GM23338 (cell line): ENCODE results near the gene SURF4. TPM values are rescaled to one million over a fixed set of nuclear protein-coding genes. Genes with fewer than 3 reads are reported as not detected.

Source experiments
- ATAC-seq: fragments of 200-7000 bp; cut with Tn5 transposase; 3 replicates; pipeline ENCODE4 v1.9.1; 2020
- DNase-seq: peaks from one replicate; pipeline ENCODE4 v3.0.0-alpha.2; 2015; ENCODE audit warnings: low spot score
- H2AFZ ChIP-seq: fragments of 200-600 bp; sonication (generic); 2 replicates; pipeline ENCODE4 v1.8.0; 2016; ENCODE audit warnings: antibody characterized with exemption, mild to moderate bottlenecking, moderate library complexity
- H3F3A ChIP-seq: fragments of 200-600 bp; sonication (generic); replicated peaks from 2 replicates; pipeline ENCODE4 v1.8.0; 2017; ENCODE audit warnings: antibody characterized with exemption, mixed run types, low read depth
- H3K27ac ChIP-seq: fragments of 200-600 bp; sonication (generic); 2 replicates; pipeline ENCODE4 v1.6.1; 2016; ENCODE audit warnings: low read depth
- H3K27me3 ChIP-seq: fragments of 200-600 bp; sonication (generic); 2 replicates; pipeline ENCODE4 v1.8.0; 2016; ENCODE audit warnings: mild to moderate bottlenecking, mixed run types, moderate library complexity; ENCODE audit not compliant: insufficient read depth
- H3K36me3 ChIP-seq: fragments of 200-600 bp; sonication (generic); 2 replicates; pipeline ENCODE4 v1.8.0; 2016; ENCODE audit warnings: mild to moderate bottlenecking; ENCODE audit not compliant: insufficient read depth
- H3K4me1 ChIP-seq: fragments of 200-600 bp; sonication (generic); 2 replicates; pipeline ENCODE4 v1.8.0; 2016; ENCODE audit warnings: mild to moderate bottlenecking, moderate library complexity; ENCODE audit not compliant: insufficient read depth
- H3K4me2 ChIP-seq: fragments of 200-600 bp; sonication (generic); 2 replicates; pipeline ENCODE4 v1.7.1; 2017; ENCODE audit warnings: mixed run types
- H3K4me3 ChIP-seq: fragments of 200-600 bp; sonication (generic); 2 replicates; pipeline ENCODE4 v1.6.1; 2016; ENCODE audit warnings: mixed run types
- H3K79me2 ChIP-seq: fragments of 200-600 bp; sonication (generic); replicated peaks from 2 replicates; pipeline ENCODE4 v1.8.0; 2017; ENCODE audit warnings: mild to moderate bottlenecking; ENCODE audit not compliant: insufficient read depth
- H3K9me2 ChIP-seq: fragments of 200-600 bp; sonication (generic); 2 replicates; pipeline ENCODE4 v1.8.0; 2017; ENCODE audit not compliant: insufficient read depth
- H4K20me1 ChIP-seq: fragments of 200-600 bp; sonication (generic); replicated peaks from 2 replicates; pipeline ENCODE4 v1.8.0; 2017; ENCODE audit warnings: mild to moderate bottlenecking; ENCODE audit not compliant: insufficient read depth
- H3K27ac Mint-ChIP-seq: 2 replicates; pipeline ENCODE4 v1.8.0; 2020; ENCODE audit warnings: inconsistent platforms, mild to moderate bottlenecking, moderate library complexity, mixed read lengths
- H3K27me3 Mint-ChIP-seq: 3 replicates; pipeline ENCODE4 v1.8.0; 2022; ENCODE audit warnings: low read depth, mild to moderate bottlenecking, moderate library complexity, mixed read lengths, inconsistent platforms; ENCODE audit not compliant: insufficient read depth, poor library complexity
- H3K36me3 Mint-ChIP-seq: 3 replicates; pipeline ENCODE4 v1.8.0; 2021; ENCODE audit warnings: low read depth, mild to moderate bottlenecking, inconsistent platforms, moderate library complexity, mixed read lengths
- H3K4me1 Mint-ChIP-seq: 3 replicates; pipeline ENCODE4 v1.8.0; 2020; ENCODE audit warnings: mild to moderate bottlenecking, inconsistent platforms, mixed read lengths
- H3K4me3 Mint-ChIP-seq: 3 replicates; pipeline ENCODE4 v1.8.0; 2021; ENCODE audit warnings: moderate library complexity, mild to moderate bottlenecking, inconsistent platforms, mixed read lengths
- H3K9me3 Mint-ChIP-seq: 3 replicates; pipeline ENCODE4 v1.8.0; 2020; ENCODE audit warnings: moderate library complexity, mild to moderate bottlenecking, inconsistent platforms, mixed read lengths
- CREB1 ChIP-seq: fragments of 250-450 bp; sonication (Bioruptor Pico); IDR thresholded peaks from 2 replicates; pipeline ENCODE4 v1.5.0; 2020; ENCODE audit warnings: low read depth, mild to moderate bottlenecking, moderate library complexity
- EZH2 ChIP-seq: fragments of 200-600 bp; sonication (generic); IDR thresholded peaks from one replicate; pipeline ENCODE4 v1.8.0; 2017; ENCODE audit warnings: antibody characterized with exemption, mild to moderate bottlenecking, low read depth; ENCODE audit not compliant: unreplicated experiment
- EZH2phosphoT487 ChIP-seq: fragments of 200-600 bp; sonication (generic); IDR thresholded peaks from one replicate; pipeline ENCODE4 v1.8.1; 2018; ENCODE audit warnings: antibody characterized with exemption; ENCODE audit not compliant: unreplicated experiment
- JUNB ChIP-seq: IDR thresholded peaks from one replicate; pipeline ENCODE4 v1.6.1; 2016; ENCODE audit warnings: antibody characterized with exemption; ENCODE audit not compliant: unreplicated experiment
- NANOG ChIP-seq: IDR thresholded peaks from 2 replicates; pipeline ENCODE4 v1.6.1; 2016; ENCODE audit warnings: antibody characterized with exemption, borderline replicate concordance
- POLR2AphosphoS5 ChIP-seq: IDR thresholded peaks from 2 replicates; pipeline ENCODE4 v1.6.1; 2016; ENCODE audit warnings: antibody characterized with exemption, low read depth
- STAT1 ChIP-seq: IDR thresholded peaks from one replicate; pipeline ENCODE4 v1.6.1; 2016; ENCODE audit warnings: antibody characterized with exemption; ENCODE audit not compliant: unreplicated experiment
- ZNF114 ChIP-seq: fragments of 250-450 bp; sonication (Bioruptor Pico); IDR thresholded peaks from 2 replicates; pipeline ENCODE4 v1.5.0; 2020; ENCODE audit warnings: mild to moderate bottlenecking, moderate library complexity
- ZNF331 ChIP-seq: fragments of 250-450 bp; sonication (Bioruptor Pico); IDR thresholded peaks from 2 replicates; pipeline ENCODE4 v1.5.0; 2020; ENCODE audit warnings: low read depth, mild to moderate bottlenecking, moderate library complexity
- polyA plus RNA-seq: library from polyadenylated mRNA; unstranded; fragments of >200 nt; fragmentation: Nextera tagmentation; extraction: Ambion mirVana; gene quantifications from 2 replicates; pipeline ENCODE4 v1.2.1, GENCODE V29; 2016
- total RNA-seq: library from RNA; depleted of rRNA; stranded (reverse); fragments of >200 nt; shearing (Covaris generic); gene quantifications from 2 replicates; pipeline ENCODE4 v1.2.3, GENCODE V29; 2014
- TF ChIP-seq, protein P1 (sequence below): IDR thresholded peaks from 2 replicates; pipeline ENCODE4 v1.6.1; 2016; ENCODE audit warnings: antibody characterized with exemption
- TF ChIP-seq, protein P2 (sequence below), 2 experiments: fragments of 200-600 bp in 1 of 2; sonication (generic) in 1 of 2; conservative IDR thresholded peaks; 2 replicates each; pipeline versions ENCODE4 v1.5.1 to v1.6.1; 2016 to 2017; ENCODE audit warnings: antibody characterized with exemption in 2 of 2, low read depth in 2 of 2, mild to moderate bottlenecking in 2 of 2, moderate library complexity in 1 of 2
- TF ChIP-seq, protein P3 (sequence below): fragments of 250-450 bp; sonication (Bioruptor Pico); IDR thresholded peaks from 2 replicates; pipeline ENCODE4 v1.5.0; 2020; ENCODE audit warnings: mild to moderate bottlenecking, moderate library complexity
- TF ChIP-seq, protein P4 (sequence below): IDR thresholded peaks from one replicate; pipeline ENCODE4 v1.6.1; 2018; ENCODE audit warnings: antibody characterized with exemption; ENCODE audit not compliant: unreplicated experiment

The SURF4 gene
- total and polyA plus RNA-seq, 2 experiments from 2014 or later = 66.3 to 242 TPM

DNA sequence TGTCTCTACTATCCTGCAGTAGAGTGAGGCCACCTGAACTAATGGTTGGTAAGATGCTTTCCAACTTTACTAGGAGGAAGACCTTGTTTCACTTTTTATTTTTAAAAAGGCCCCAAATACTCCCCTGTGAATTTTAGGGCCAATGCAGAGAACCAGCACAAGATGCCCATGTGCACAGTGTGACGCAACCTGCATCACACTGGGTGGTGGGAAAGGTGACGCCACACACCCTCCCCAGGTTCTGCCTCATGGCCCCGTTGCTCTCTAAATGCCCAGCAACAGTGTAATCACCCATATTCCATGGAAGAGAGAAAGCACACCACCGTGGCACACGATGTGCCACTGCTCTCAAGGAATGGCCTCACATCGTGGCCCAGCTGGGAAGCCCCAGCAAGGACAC lies 6.4 kb downstream of the SURF4 start:
- peaks cover 57% of the 10 kb centered on the region for H3K36me3 Mint-ChIP-seq
- peaks cover 6% of the 10 kb centered on the region for H3K27me3 Mint-ChIP-seq
- peaks cover 1% of the 10 kb centered on the region; the same call in 1 of the 2 replicates for H3K4me1 ChIP-seq
- no peaks in the 10 kb centered on the region for H3K9me2 ChIP-seq
- peaks cover 88% of the 10 kb centered on the region for H3K79me2 ChIP-seq
- H3K27me3 ChIP-seq = no peaks in the 10 kb centered on the region
- no peak overlapping the region for H3K27ac ChIP-seq
- peaks cover 10% of the 10 kb centered on the region; the same call in 1 of the 2 replicates for H3F3A ChIP-seq
- no peak overlapping the region for H3K27ac Mint-ChIP-seq
- no peak overlapping the region for H3K4me2 ChIP-seq
- no peak overlapping the region for H3K4me3 ChIP-seq
- peaks cover 78% of the 10 kb centered on the region for H4K20me1 ChIP-seq
- H3K36me3 ChIP-seq = peaks cover 15% of the 10 kb centered on the region
- no peak overlapping the region for H2AFZ ChIP-seq
- TF ChIP-seq EZH2 (no peak), CREB1 (CRISPR knock-in tag) (no peak), STAT1 (no peak), POLR2AphosphoS5 (no peak), EZH2phosphoT487 (no peak), ZNF114 (no peak), ZNF331 (CRISPR knock-in tag) (no peak), JUNB (no peak), NANOG (no peak)
- TF ChIP-seq, protein P1, sequence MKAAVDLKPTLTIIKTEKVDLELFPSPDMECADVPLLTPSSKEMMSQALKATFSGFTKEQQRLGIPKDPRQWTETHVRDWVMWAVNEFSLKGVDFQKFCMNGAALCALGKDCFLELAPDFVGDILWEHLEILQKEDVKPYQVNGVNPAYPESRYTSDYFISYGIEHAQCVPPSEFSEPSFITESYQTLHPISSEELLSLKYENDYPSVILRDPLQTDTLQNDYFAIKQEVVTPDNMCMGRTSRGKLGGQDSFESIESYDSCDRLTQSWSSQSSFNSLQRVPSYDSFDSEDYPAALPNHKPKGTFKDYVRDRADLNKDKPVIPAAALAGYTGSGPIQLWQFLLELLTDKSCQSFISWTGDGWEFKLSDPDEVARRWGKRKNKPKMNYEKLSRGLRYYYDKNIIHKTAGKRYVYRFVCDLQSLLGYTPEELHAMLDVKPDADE = no peak
- TF ChIP-seq, protein P2, sequence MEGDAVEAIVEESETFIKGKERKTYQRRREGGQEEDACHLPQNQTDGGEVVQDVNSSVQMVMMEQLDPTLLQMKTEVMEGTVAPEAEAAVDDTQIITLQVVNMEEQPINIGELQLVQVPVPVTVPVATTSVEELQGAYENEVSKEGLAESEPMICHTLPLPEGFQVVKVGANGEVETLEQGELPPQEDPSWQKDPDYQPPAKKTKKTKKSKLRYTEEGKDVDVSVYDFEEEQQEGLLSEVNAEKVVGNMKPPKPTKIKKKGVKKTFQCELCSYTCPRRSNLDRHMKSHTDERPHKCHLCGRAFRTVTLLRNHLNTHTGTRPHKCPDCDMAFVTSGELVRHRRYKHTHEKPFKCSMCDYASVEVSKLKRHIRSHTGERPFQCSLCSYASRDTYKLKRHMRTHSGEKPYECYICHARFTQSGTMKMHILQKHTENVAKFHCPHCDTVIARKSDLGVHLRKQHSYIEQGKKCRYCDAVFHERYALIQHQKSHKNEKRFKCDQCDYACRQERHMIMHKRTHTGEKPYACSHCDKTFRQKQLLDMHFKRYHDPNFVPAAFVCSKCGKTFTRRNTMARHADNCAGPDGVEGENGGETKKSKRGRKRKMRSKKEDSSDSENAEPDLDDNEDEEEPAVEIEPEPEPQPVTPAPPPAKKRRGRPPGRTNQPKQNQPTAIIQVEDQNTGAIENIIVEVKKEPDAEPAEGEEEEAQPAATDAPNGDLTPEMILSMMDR (conservative IDR thresholded peaks at IDR 0.05; ENCODE audit: low read depth in 2 of 2) = no peak
- TF ChIP-seq, protein P3, sequence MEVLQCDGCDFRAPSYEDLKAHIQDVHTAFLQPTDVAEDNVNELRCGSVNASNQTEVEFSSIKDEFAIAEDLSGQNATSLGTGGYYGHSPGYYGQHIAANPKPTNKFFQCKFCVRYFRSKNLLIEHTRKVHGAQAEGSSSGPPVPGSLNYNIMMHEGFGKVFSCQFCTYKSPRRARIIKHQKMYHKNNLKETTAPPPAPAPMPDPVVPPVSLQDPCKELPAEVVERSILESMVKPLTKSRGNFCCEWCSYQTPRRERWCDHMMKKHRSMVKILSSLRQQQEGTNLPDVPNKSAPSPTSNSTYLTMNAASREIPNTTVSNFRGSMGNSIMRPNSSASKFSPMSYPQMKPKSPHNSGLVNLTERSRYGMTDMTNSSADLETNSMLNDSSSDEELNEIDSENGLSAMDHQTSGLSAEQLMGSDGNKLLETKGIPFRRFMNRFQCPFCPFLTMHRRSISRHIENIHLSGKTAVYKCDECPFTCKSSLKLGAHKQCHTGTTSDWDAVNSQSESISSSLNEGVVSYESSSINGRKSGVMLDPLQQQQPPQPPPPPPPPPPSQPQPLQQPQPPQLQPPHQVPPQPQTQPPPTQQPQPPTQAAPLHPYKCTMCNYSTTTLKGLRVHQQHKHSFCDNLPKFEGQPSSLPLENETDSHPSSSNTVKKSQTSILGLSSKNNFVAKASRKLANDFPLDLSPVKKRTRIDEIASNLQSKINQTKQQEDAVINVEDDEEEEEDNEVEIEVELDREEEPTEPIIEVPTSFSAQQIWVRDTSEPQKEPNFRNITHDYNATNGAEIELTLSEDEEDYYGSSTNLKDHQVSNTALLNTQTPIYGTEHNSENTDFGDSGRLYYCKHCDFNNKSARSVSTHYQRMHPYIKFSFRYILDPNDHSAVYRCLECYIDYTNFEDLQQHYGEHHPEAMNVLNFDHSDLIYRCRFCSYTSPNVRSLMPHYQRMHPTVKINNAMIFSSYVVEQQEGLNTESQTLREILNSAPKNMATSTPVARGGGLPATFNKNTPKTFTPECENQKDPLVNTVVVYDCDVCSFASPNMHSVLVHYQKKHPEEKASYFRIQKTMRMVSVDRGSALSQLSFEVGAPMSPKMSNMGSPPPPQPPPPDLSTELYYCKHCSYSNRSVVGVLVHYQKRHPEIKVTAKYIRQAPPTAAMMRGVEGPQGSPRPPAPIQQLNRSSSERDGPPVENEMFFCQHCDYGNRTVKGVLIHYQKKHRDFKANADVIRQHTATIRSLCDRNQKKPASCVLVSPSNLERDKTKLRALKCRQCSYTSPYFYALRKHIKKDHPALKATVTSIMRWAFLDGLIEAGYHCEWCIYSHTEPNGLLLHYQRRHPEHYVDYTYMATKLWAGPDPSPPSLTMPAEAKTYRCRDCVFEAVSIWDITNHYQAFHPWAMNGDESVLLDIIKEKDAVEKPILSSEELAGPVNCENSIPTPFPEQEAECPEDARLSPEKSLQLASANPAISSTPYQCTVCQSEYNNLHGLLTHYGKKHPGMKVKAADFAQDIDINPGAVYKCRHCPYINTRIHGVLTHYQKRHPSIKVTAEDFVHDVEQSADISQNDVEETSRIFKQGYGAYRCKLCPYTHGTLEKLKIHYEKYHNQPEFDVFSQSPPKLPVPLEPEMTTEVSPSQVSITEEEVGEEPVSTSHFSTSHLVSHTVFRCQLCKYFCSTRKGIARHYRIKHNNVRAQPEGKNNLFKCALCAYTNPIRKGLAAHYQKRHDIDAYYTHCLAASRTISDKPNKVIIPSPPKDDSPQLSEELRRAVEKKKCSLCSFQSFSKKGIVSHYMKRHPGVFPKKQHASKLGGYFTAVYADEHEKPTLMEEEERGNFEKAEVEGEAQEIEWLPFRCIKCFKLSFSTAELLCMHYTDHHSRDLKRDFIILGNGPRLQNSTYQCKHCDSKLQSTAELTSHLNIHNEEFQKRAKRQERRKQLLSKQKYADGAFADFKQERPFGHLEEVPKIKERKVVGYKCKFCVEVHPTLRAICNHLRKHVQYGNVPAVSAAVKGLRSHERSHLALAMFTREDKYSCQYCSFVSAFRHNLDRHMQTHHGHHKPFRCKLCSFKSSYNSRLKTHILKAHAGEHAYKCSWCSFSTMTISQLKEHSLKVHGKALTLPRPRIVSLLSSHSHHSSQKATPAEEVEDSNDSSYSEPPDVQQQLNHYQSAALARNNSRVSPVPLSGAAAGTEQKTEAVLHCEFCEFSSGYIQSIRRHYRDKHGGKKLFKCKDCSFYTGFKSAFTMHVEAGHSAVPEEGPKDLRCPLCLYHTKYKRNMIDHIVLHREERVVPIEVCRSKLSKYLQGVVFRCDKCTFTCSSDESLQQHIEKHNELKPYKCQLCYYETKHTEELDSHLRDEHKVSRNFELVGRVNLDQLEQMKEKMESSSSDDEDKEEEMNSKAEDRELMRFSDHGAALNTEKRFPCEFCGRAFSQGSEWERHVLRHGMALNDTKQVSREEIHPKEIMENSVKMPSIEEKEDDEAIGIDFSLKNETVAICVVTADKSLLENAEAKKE (CRISPR knock-in tag) = no peak
- TF ChIP-seq, protein P4, sequence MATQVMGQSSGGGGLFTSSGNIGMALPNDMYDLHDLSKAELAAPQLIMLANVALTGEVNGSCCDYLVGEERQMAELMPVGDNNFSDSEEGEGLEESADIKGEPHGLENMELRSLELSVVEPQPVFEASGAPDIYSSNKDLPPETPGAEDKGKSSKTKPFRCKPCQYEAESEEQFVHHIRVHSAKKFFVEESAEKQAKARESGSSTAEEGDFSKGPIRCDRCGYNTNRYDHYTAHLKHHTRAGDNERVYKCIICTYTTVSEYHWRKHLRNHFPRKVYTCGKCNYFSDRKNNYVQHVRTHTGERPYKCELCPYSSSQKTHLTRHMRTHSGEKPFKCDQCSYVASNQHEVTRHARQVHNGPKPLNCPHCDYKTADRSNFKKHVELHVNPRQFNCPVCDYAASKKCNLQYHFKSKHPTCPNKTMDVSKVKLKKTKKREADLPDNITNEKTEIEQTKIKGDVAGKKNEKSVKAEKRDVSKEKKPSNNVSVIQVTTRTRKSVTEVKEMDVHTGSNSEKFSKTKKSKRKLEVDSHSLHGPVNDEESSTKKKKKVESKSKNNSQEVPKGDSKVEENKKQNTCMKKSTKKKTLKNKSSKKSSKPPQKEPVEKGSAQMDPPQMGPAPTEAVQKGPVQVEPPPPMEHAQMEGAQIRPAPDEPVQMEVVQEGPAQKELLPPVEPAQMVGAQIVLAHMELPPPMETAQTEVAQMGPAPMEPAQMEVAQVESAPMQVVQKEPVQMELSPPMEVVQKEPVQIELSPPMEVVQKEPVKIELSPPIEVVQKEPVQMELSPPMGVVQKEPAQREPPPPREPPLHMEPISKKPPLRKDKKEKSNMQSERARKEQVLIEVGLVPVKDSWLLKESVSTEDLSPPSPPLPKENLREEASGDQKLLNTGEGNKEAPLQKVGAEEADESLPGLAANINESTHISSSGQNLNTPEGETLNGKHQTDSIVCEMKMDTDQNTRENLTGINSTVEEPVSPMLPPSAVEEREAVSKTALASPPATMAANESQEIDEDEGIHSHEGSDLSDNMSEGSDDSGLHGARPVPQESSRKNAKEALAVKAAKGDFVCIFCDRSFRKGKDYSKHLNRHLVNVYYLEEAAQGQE = no peak
- no peaks in the 10 kb centered on the region for H3K9me3 Mint-ChIP-seq
- H3K4me1 Mint-ChIP-seq = peaks cover 11% of the 10 kb centered on the region; the same call in 2 of the 3 replicates
- no peak for ATAC-seq
- H3K4me3 Mint-ChIP-seq = no peak overlapping the region
- no peak for DNase-seq
